Endothelial cell of umbilical vein (primary cell): Measurements from ENCODE around the gene TNPO1.

Source experiments
- CTCF ChIP-seq, 2 donors: IDR thresholded peaks; 1 replicate in 1 of 2; 2 replicates in 1 of 2; pipeline ENCODE4 v1.5.1; 2011; ENCODE audit warnings: low read length in 2 of 2, mild to moderate bottlenecking in 2 of 2, moderate library complexity in 2 of 2, control low read depth in 1 of 2, inconsistent platforms in 1 of 2, low read depth in 1 of 2; ENCODE audit not compliant: insufficient read depth in 1 of 2; ENCODE audit errors: extremely low read depth in 1 of 2
- MAX ChIP-seq: IDR thresholded peaks from 2 replicates; pipeline ENCODE4 v1.6.1; 2011; ENCODE audit not compliant: insufficient read depth, insufficient read length

DNA sequence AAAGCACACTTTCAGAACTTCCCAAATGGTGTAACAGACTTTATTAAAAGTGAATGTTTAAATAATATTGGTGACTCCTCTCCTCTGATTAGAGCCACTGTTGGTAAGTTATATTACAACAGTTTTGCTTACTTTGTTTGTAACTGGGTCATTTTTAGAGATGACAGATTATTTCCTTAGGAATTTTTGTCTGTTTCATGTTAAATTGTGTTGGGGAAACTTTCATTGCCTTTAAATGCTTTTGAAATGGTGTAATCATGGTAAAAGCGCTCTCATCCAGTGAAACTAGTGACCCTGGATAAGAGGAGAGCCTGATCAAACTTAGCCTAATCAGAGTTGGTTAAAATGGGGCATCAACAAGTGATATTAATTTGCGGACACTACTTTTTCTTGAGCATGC is 39.4 kb downstream of the TNPO1 start:
- TF ChIP-seq CTCF (IDR thresholded peaks at IDR 0.05; ENCODE audit: extremely low read depth in 1 of 2, insufficient read depth in 1 of 2, low read depth in 1 of 2, low read length in 2 of 2) (no peak), MAX (no peak)
